ENCODE measurements around the gene PCDHB9.
"Not testable (repeated sequence)": the region's sequence is repeated elsewhere in the genome, so short reads cannot be mapped to it uniquely, and the experiment has no call there.

- TF ChIP-seq, protein P1, sequence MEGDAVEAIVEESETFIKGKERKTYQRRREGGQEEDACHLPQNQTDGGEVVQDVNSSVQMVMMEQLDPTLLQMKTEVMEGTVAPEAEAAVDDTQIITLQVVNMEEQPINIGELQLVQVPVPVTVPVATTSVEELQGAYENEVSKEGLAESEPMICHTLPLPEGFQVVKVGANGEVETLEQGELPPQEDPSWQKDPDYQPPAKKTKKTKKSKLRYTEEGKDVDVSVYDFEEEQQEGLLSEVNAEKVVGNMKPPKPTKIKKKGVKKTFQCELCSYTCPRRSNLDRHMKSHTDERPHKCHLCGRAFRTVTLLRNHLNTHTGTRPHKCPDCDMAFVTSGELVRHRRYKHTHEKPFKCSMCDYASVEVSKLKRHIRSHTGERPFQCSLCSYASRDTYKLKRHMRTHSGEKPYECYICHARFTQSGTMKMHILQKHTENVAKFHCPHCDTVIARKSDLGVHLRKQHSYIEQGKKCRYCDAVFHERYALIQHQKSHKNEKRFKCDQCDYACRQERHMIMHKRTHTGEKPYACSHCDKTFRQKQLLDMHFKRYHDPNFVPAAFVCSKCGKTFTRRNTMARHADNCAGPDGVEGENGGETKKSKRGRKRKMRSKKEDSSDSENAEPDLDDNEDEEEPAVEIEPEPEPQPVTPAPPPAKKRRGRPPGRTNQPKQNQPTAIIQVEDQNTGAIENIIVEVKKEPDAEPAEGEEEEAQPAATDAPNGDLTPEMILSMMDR (conservative IDR thresholded peaks at IDR 0.05; ENCODE audit: low read depth in 2 of 2), result not testable (repeated sequence)
- TF ChIP-seq ZNF462 (CRISPR knock-in tag; IDR thresholded peaks at IDR 0.05); EZH2 (IDR thresholded peaks at IDR 0.05; ENCODE audit: low read depth, unreplicated experiment); POLR2AphosphoS5 (IDR thresholded peaks at IDR 0.05; ENCODE audit: low read depth): not testable (repeated sequence)
Measured at GRCh38 chr5:141137346-141137745, 49.6 kb upstream of the PCDHB9 start.

Measured in GM23338 (cell line).